GM18858 (cell line): ENCODE measurements around the gene PHYKPL.

Experiments
- ATAC-seq: cut with Tn5 transposase; IDR thresholded peaks from one replicate; pipeline ENCODE4 v1.9.1; 2021; ENCODE audit not compliant: unreplicated experiment

Gene PHYKPL

GRCh38 chr5:178224403-178224802 lies 8.2 kb downstream of the PHYKPL start:
- no peak for ATAC-seq

GRCh38 chr5:178223828-178224335 lies 8.7 kb downstream of the PHYKPL start:
- no peak for ATAC-seq

GRCh38 chr5:178223196-178223773 lies 9.3 kb downstream of the PHYKPL start:
- no peak for ATAC-seq

- no peak for ATAC-seq
These were observed 10.3 kb downstream of the PHYKPL start for GRCh38 chr5:178222292-178222691.

GRCh38 chr5:178221853-178222252 lies 10.7 kb downstream of the PHYKPL start:
- ATAC-seq: no peak

GRCh38 chr5:178221282-178221681 lies 11.3 kb downstream of the PHYKPL start:
- ATAC-seq: no peak

- ATAC-seq: no peak
These were observed 13.8 kb downstream of the PHYKPL start for GRCh38 chr5:178218827-178219226.

GRCh38 chr5:178218237-178218776 lies 14.3 kb downstream of the PHYKPL start:
- no peak for ATAC-seq

GRCh38 chr5:178216779-178217178 lies 15.8 kb downstream of the PHYKPL start:
- no peak for ATAC-seq

- no peak for ATAC-seq
These were observed 16.5 kb downstream of the PHYKPL start for GRCh38 chr5:178216088-178216534.

- ATAC-seq: no peak
These were observed 17.2 kb downstream of the PHYKPL start for GRCh38 chr5:178215280-178216002.

GRCh38 chr5:178214160-178214803 lies 18.3 kb downstream of the PHYKPL start:
- ATAC-seq: no peak

- no peak for ATAC-seq
These were observed 18.9 kb downstream of the PHYKPL start for GRCh38 chr5:178213748-178214151.

GRCh38 chr5:178213003-178213461 lies 19.6 kb downstream of the PHYKPL start:
- ATAC-seq: no peak

GRCh38 chr5:178212241-178213002 lies 20.2 kb downstream of the PHYKPL start:
- no peak for ATAC-seq

- ATAC-seq: no peak
These were observed 21.2 kb downstream of the PHYKPL start for GRCh38 chr5:178211095-178212048.

- ATAC-seq: no peak
These were observed 21.9 kb downstream of the PHYKPL start for GRCh38 chr5:178210686-178211085.

GRCh38 chr5:178210073-178210535 lies 22.5 kb downstream of the PHYKPL start:
- no peak for ATAC-seq

- ATAC-seq: no peak
These were observed 23.1 kb downstream of the PHYKPL start for GRCh38 chr5:178209334-178210072.
